HG03354 (cell line): ENCODE measurements around the gene SSR3.
"Not testable (repeated sequence)": the region's sequence is repeated elsewhere in the genome, so short reads cannot be mapped to it uniquely, and the experiment has no call there.

Experiments
- ATAC-seq: cut with Tn5 transposase; IDR thresholded peaks from one replicate; pipeline ENCODE4 v1.9.1; 2021; ENCODE audit warnings: mild to moderate bottlenecking; ENCODE audit not compliant: unreplicated experiment, poor library complexity, severe bottlenecking

The SSR3 gene

GRCh38 chr3:156576651-156577348, 21.9 kb upstream of the SSR3 start:
- no peak for ATAC-seq

- ATAC-seq = no peak
These were observed 21.1 kb upstream of the SSR3 start for GRCh38 chr3:156576051-156576450.

- ATAC-seq = no peak
These were observed 20.7 kb upstream of the SSR3 start for GRCh38 chr3:156575641-156576040.

- not testable (repeated sequence) for ATAC-seq
These were observed 15.0 kb upstream of the SSR3 start for GRCh38 chr3:156569881-156570280.

- ATAC-seq = not testable (repeated sequence)
These were observed 14.1 kb upstream of the SSR3 start for GRCh38 chr3:156569016-156569415.

DNA sequence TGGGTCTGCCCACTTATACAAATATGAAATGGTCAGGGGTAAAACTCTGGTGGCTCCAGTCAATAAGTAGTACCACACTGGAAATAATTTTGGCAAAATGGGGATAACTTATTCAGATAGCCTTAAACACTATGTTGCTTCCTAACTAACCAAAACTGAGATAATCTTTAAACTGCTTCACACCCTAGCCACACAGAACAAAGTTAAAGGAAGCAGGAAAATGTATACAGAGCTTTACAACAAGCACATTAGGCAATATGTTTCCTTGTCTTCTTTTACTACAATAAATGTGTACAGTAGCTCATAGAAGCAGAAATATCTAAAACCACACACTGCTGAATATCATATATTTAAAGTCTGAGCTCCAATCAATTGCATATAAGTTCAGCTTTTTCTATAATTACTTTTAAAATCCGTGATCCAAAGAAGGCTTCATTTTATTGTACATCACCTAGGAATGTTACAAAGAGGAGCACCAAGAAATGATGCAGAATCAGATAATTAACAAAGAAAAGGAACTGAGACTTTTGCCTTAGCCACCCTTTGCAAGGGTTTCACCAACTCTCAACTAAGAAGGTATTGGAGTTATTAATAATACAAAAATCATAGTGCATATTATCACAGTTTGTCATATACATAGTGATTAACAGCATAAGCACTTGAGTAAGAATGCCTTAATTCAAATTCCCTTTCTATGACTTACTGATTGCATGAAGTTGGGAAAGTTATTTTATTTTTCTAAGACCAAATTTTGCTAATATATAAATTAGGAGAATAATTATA, 9.2 kb upstream of the SSR3 start:
- peak; percentile 52 for ATAC-seq

DNA sequence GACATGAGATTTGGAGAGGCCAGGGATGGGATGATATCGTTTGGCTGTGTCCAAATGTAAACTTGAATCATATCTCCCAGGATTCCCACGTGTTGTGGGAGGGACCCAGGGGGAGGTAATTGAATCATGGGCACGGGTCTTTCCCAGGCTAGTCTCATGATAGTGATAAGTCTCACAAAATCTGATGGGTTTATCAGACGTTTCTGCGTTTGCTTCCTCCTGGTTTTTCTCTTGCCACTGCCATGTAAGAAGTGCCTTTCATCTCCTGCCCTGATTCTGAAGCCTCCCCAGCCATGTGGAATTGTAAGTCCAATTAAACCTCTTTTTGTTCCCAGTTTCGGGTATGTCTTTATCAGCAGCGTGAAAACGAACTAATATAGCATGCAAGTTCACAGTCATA, 7.6 kb upstream of the SSR3 start:
- ATAC-seq = not testable (repeated sequence)

DNA sequence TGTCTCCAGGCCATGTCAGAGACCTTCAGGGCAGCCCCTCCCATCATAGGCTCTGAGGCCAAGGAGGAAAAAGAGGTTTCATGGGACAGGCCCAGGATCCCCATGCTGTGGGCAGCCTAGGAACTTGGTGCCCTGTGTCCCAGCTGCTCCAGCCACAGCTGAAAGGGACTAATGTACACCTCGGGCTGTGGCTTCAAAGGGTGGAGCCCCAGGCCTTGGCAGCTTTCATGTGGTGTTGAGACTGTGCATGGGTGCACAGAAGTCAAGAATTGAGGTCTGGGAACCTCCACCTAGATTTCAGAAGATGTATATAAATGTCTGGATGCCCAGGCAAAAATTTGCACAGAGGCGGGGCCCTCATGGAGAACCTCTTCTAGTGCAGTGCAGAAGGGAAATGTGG, 6.6 kb upstream of the SSR3 start:
- no peak for ATAC-seq

DNA sequence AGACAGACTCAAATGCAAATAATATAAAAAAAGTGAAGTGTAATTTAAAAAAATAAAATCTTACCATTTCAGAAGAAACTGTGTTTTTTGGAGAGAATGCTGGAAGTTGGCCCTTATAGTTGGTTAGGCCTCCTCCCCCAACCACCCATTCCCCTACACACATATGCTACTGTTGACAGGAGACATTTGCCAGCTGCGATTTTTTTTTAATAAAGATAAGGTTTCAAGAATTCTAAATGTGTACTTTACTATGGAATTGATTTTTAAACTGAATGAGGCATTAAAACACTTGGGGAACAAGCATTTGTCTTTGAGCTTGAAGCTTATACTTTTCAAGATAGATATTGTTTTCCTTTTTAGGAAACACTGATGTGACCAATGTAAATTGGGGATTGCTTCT, 4.4 kb upstream of the SSR3 start:
- no peak for ATAC-seq

DNA sequence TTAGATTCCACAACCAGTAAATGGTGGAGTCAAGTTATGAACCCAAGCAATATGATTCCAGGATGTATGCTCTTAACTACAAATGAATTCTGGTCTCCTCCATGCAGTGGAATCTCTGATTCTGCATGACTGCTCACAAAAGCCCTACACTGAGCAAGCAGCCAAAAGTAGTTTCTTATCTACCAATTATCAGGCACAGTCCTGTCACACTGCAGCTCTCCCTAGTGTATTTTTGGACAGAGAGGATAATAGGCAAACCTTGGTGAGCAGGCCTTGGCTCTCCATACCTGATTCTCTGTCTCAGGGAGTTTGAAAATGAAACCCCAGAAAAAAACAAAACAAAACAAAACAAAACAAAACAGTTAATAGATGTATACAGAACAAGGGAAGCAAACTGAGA, 3.5 kb upstream of the SSR3 start:
- no peak for ATAC-seq

DNA sequence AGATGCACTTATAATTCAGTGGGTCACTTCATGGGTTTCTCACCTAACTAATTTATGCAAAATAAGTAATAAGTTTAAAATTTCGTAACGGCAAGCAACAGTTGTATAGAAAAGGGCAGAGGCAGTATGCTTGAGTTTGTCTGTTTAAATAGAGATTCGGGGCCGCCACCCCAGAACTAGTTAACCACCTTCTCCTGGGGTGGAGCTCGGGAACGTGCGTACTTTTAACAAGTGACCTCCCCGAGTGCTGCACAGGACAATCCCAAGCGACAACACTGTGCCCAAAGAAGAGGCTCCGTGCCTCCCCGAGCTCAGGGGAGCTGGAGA, 439 bp downstream of the SSR3 start:
- no peak for ATAC-seq

- ATAC-seq = no peak
These were observed 1.1 kb downstream of the SSR3 start for GRCh38 chr3:156553705-156554356.

GRCh38 chr3:156552973-156553372, 1.9 kb downstream of the SSR3 start:
- no peak for ATAC-seq

DNA sequence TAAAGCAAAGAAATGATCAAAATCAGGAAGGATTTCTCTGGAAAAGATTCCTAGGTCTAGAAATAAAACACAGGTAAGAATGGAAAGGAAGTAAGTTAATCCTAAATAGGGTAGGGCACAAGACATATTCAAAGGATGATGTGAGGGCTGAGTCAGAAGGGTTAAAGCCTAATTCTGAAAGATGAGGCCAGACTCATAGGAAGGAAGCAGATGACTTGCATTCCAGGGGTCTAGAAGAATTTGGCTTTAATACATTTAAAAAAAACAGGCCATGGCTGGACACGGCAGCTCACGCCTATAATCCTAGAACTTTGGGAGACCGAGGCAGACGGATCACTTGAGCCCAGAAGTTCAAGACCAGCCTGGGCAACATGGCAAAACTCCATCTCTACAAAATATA, 3.2 kb downstream of the SSR3 start:
- no peak for ATAC-seq

GRCh38 chr3:156551261-156551660, 3.7 kb downstream of the SSR3 start:
- no peak for ATAC-seq

GRCh38 chr3:156548902-156549301, 6.0 kb downstream of the SSR3 start:
- ATAC-seq = no peak

- no peak for ATAC-seq
These were observed 6.8 kb downstream of the SSR3 start for GRCh38 chr3:156548041-156548687.

- no peak for ATAC-seq
These were observed 7.3 kb downstream of the SSR3 start for GRCh38 chr3:156547637-156548036.

DNA sequence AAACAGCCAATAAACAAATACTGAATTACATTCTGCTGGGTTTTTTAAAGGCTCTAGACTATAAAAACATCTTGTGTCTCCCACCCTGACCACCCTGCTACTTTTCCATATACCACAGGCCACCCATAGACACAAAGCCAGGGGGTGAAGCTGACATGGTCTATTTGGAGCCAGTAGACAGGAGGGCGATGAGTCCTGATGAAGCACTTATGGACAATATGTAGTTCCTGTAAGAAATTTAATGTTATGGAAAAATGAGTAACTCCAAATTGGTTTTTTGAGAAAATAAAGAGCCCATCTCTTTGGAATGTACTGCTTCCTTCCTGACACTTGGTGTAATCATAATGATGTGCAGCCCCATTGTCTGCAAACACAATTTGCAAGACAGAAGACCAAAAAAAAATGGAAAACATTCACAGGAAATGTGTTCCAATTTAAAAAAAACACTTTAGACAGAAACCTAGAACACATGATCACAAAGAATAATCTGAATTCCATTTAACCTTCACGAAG, 11.8 kb downstream of the SSR3 start:
- no peak for ATAC-seq
